ENCODE results near the gene KCNQ1. TPM values are rescaled to one million over a fixed set of nuclear protein-coding genes. Genes with fewer than 3 reads are reported as not detected.

KCNQ1 gene
- not detected in 2 replicates for total RNA-seq

GRCh38 chr11:2444821-2445745 is at the start of gene KCNQ1:
KCNQ1 (plus strand) TSS chr11:2445008; CDS start chr11:2445099, 91 bp downstream.

GRCh38 chr11:2400069-2400761 is 44.6 kb upstream of the KCNQ1 start, which contains the start of gene TSSC4:
TSSC4 (plus strand) TSS chr11:2400750; CDS start chr11:2402634, 1,884 bp downstream.

DNA sequence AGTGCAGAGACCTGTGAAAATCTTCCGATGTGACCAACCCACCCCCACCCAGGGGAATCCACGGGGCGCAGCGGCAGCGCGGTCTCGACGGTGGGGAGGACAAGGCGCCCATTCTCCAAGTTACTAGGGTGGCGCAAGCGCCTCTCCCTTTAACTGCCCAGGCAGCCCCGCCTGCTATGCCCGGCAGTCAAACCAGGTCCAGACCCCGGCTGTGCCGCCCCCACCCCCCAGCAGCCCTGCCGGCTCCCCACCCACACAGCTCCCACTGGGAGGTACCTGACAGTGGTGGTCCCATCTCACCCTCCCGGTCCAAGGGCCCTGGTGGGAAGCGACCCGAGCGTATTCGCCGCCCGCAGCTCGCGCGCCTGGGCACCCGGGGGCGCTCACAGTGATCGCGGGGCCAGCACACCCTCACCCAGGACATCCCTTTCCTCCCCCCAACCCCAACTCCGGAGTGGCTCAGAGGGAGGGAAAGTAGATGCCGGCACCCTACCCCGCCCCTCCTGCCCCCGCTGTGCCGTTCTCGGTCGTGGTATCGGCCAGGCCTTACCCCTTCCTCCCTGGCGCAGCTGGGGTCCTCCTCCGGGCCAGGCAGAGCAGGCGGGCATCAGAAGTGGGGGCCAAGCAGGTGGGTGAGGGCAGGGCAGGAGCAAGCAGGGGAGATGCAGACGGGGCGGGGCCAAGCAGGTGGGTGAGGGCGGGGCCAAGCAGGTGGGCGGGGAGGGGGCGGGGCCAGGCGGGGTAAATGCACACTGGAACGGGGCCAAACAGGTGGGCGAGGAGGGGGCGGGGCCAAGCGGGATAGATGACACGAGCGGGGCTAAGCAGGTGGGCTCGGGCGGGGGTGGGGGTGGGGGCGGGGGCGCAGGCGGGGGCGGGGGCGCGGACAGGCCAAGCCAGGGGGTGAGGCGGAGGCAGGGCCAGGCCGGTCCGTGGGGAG is 657 bp upstream of the KCNQ1 start, which contains the start of gene TRPM5:
TSS of gene TRPM5 (minus strand) at position 634 of the 940 bp plus-strand sequence. CDS start 21,478 bp downstream, outside the sequence.

DNA sequence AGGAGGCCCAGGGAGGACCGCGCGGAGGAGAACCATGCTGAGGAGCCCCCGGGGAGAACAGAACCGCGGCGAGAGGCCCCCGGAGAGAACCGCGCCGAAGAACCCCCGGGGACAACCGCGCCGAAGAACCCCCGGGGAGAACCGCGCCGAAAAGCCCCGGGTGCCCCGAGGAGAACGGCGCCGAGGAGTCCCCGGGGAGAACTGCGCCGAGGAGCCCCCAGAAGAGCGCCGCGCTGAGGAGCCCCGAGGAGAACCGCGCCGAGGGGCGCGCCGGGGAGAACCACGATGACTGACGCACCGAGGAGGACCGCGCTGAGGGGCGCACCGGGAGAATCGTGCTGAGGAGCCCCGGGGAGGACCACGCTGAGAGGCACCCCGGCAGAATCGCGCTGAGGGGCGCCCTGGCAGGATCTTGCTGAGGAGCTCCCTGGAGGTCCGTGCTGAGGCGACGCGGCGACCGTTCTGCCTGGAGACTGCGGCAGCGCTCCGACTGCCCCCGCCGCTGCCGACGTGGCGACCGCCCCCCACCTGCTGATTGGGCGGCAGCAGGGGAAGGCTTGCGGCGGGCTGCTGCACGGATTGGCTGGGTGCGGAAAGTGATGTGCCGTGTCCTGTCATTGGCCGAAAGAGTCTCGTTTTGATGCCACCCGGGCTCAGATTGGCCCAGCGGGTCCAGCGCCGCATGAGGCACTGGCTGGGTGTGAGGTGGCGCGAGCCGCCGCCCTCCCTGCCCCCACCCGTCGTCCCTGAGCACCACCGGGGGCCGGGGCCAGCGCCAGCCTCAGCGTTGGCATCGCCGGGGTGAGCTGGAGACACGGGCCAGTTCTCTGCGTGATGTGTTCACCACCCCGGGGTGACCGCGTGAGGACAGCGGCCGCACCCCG is 255.0 kb downstream of the KCNQ1 start, which contains the start of gene KCNQ1OT1:
TSS of gene KCNQ1OT1 (minus strand) at position 464 of the 884 bp plus-strand sequence.

DNA sequence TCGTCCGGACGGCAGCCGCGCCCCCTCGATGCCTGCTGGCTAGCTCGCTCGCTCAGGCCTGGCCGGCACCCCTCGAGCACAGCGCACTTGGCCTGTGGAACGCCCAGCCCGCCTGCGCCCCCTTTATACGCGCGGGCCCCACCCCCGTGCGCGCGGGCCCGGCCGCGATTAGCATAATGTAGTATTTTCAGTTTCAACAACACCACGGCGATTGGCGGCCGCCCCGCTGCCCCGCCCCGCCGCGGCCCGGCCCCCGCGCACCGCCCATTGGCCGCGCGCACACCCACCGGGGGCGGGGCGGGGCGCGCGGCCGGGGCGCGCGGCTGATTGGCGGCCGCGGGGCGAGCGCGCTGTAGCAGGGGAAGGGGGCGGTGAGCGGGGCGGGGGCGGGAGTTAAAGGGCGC is 440.9 kb downstream of the KCNQ1 start, which contains the start of gene CDKN1C:
TSS of gene CDKN1C (minus strand) at position 98 of the 404 bp plus-strand sequence. CDS start 319 bp downstream, outside the sequence.

Other genes with a start within 250 kb of the KCNQ1 start
- gene ASCL2, start 174.4 kb upstream of the KCNQ1 start, total RNA-seq = not detected in 2 replicates
- gene C11orf21, start 143.1 kb upstream of the KCNQ1 start, total RNA-seq = under 0.01 TPM in 1 of 2 replicates, not detected in the other
- gene TSPAN32, start 143.0 kb upstream of the KCNQ1 start, total RNA-seq = 0.09 and 0.47 TPM in 2 replicates
- gene CD81, start 67.7 kb upstream of the KCNQ1 start, total RNA-seq = 283 and 430 TPM in 2 replicates
- gene TSSC4, start 44.3 kb upstream of the KCNQ1 start, total RNA-seq = 46.5 and 64.0 TPM in 2 replicates
- 0.09 TPM in 1 of 2 replicates, not detected in the other for gene TRPM5, start 494 bp upstream of the KCNQ1 start, total RNA-seq

Measured in bronchial smooth muscle cell (primary cell).